Measurements from ENCODE around the gene EBNA1BP2. TPM values are rescaled to one million over a fixed set of nuclear protein-coding genes. Genes with fewer than 3 reads are reported as not detected.
"Not testable (repeated sequence)": the region's sequence is repeated elsewhere in the genome, so short reads cannot be mapped to it uniquely, and the experiment has no call there.

The EBNA1BP2 gene
- 100 to 1,000 TPM; 260 to 288 (median 265) TPM for total RNA-seq

GRCh38 chr1:43171876-43172526 is at the start of gene EBNA1BP2, which contains the start of gene CFAP57:
Gene EBNA1BP2 (minus strand): TSS chr1:43172290. CDS start chr1:43172118, 172 bp downstream.
Gene CFAP57 (plus strand): TSS chr1:43172330. CDS start chr1:43172754, 424 bp downstream.
- peak within 1 kb of the TSS; percentile 97 for H3K4me3 Mint-ChIP-seq
- peaks cover 36% of the 10 kb centered on the region for H3K36me3 Mint-ChIP-seq (ENCODE audit: insufficient read depth)

GRCh38 chr1:43221797-43222196 is 49.7 kb upstream of the EBNA1BP2 start:
- H3K9me3 Mint-ChIP-seq: no peaks in the 10 kb centered on the region
- H3K36me3 Mint-ChIP-seq (ENCODE audit: insufficient read depth): no peaks in the 10 kb centered on the region
- DNase-seq (no peak), ATAC-seq (no peak)
- peaks cover 4% of the 10 kb centered on the region for H3K4me1 Mint-ChIP-seq (ENCODE audit: low read depth)
- peaks cover 4% of the 10 kb centered on the region for H3K27me3 Mint-ChIP-seq (ENCODE audit: low read depth)
- no peak overlapping the region for H3K4me3 Mint-ChIP-seq

More at GRCh38 chr1:43171876-43172526, at the start of gene EBNA1BP2, which contains the start of gene CFAP57:
- DNase-seq: peak; percentile 88
- Mint-ChIP-seq H3K4me1 (ENCODE audit: low read depth) (peaks cover 25% of the 10 kb centered on the region), H3K27me3 (ENCODE audit: low read depth) (peaks cover 16% of the 10 kb centered on the region), H3K9me3 (no peaks in the 10 kb centered on the region)
- ATAC-seq: peak; percentile 91 to 92

- Mint-ChIP-seq H3K4me3 (no peak overlapping the region), H3K4me1 (ENCODE audit: low read depth) (peaks cover 4% of the 10 kb centered on the region), H3K36me3 (ENCODE audit: insufficient read depth) (no peaks in the 10 kb centered on the region), H3K27me3 (ENCODE audit: low read depth) (peaks cover 4% of the 10 kb centered on the region), H3K9me3 (no peaks in the 10 kb centered on the region)
- no peak for DNase-seq
- no peak for ATAC-seq
These were observed 49.1 kb upstream of the EBNA1BP2 start for GRCh38 chr1:43220905-43221778.

GRCh38 chr1:43217747-43218146 is 45.7 kb upstream of the EBNA1BP2 start:
- no peak for ATAC-seq
- no peaks in the 10 kb centered on the region for H3K36me3 Mint-ChIP-seq (ENCODE audit: insufficient read depth)
- DNase-seq: no peak
- H3K27me3 Mint-ChIP-seq (ENCODE audit: low read depth): peaks cover 11% of the 10 kb centered on the region
- no peaks in the 10 kb centered on the region for H3K9me3 Mint-ChIP-seq
- peaks cover 4% of the 10 kb centered on the region for H3K4me1 Mint-ChIP-seq (ENCODE audit: low read depth)
- H3K4me3 Mint-ChIP-seq: no peak overlapping the region

- DNase-seq (no peak), ATAC-seq (no peak)
- Mint-ChIP-seq H3K4me1 (ENCODE audit: low read depth) (no peaks in the 10 kb centered on the region), H3K9me3 (no peaks in the 10 kb centered on the region), H3K4me3 (no peak overlapping the region), H3K27me3 (ENCODE audit: low read depth) (peaks cover 7% of the 10 kb centered on the region), H3K36me3 (ENCODE audit: insufficient read depth) (no peaks in the 10 kb centered on the region)
These were observed 42.7 kb upstream of the EBNA1BP2 start for GRCh38 chr1:43214501-43215444.

- not testable (repeated sequence) for H3K36me3 Mint-ChIP-seq (ENCODE audit: insufficient read depth); H3K4me1 Mint-ChIP-seq (ENCODE audit: low read depth); H3K27me3 Mint-ChIP-seq (ENCODE audit: low read depth); H3K9me3 Mint-ChIP-seq; DNase-seq; H3K4me3 Mint-ChIP-seq; ATAC-seq
These were observed 36.2 kb upstream of the EBNA1BP2 start for GRCh38 chr1:43208277-43208676.

- ATAC-seq (no peak), DNase-seq (no peak)
- H3K27me3 Mint-ChIP-seq (ENCODE audit: low read depth): peaks cover 9% of the 10 kb centered on the region
- H3K9me3 Mint-ChIP-seq: peaks cover 10% of the 10 kb centered on the region
- H3K4me3 Mint-ChIP-seq: no peak overlapping the region
- no peaks in the 10 kb centered on the region for H3K4me1 Mint-ChIP-seq (ENCODE audit: low read depth)
- H3K36me3 Mint-ChIP-seq (ENCODE audit: insufficient read depth): no peaks in the 10 kb centered on the region
These were observed 35.3 kb upstream of the EBNA1BP2 start for GRCh38 chr1:43207229-43207853.

GRCh38 chr1:43206600-43207228 is 34.6 kb upstream of the EBNA1BP2 start:
- H3K36me3 Mint-ChIP-seq (ENCODE audit: insufficient read depth): no peaks in the 10 kb centered on the region
- H3K9me3 Mint-ChIP-seq: peaks cover 10% of the 10 kb centered on the region
- no peak for DNase-seq
- no peaks in the 10 kb centered on the region for H3K4me1 Mint-ChIP-seq (ENCODE audit: low read depth)
- ATAC-seq: no peak
- H3K4me3 Mint-ChIP-seq: no peak overlapping the region
- peaks cover 9% of the 10 kb centered on the region for H3K27me3 Mint-ChIP-seq (ENCODE audit: low read depth)

GRCh38 chr1:43205671-43206070 is 33.6 kb upstream of the EBNA1BP2 start:
- DNase-seq: no peak
- ATAC-seq: no peak
- Mint-ChIP-seq H3K36me3 (ENCODE audit: insufficient read depth) (no peaks in the 10 kb centered on the region), H3K9me3 (peaks cover 10% of the 10 kb centered on the region), H3K4me1 (ENCODE audit: low read depth) (no peaks in the 10 kb centered on the region), H3K4me3 (no peak overlapping the region), H3K27me3 (ENCODE audit: low read depth) (peaks cover 9% of the 10 kb centered on the region)

GRCh38 chr1:43204394-43204793 is 32.3 kb upstream of the EBNA1BP2 start:
- H3K4me3 Mint-ChIP-seq: no peak overlapping the region
- H3K9me3 Mint-ChIP-seq: peaks cover 10% of the 10 kb centered on the region
- H3K4me1 Mint-ChIP-seq (ENCODE audit: low read depth): no peaks in the 10 kb centered on the region
- peaks cover 9% of the 10 kb centered on the region for H3K27me3 Mint-ChIP-seq (ENCODE audit: low read depth)
- H3K36me3 Mint-ChIP-seq (ENCODE audit: insufficient read depth): no peaks in the 10 kb centered on the region
- ATAC-seq: no peak
- DNase-seq: no peak

- peaks cover 9% of the 10 kb centered on the region for H3K27me3 Mint-ChIP-seq (ENCODE audit: low read depth)
- ATAC-seq (no peak), DNase-seq (no peak)
- no peaks in the 10 kb centered on the region for H3K36me3 Mint-ChIP-seq (ENCODE audit: insufficient read depth)
- no peaks in the 10 kb centered on the region for H3K4me1 Mint-ChIP-seq (ENCODE audit: low read depth)
- H3K4me3 Mint-ChIP-seq: no peak overlapping the region
- H3K9me3 Mint-ChIP-seq: peaks cover 10% of the 10 kb centered on the region
These were observed 31.8 kb upstream of the EBNA1BP2 start for GRCh38 chr1:43203859-43204258.

GRCh38 chr1:43199093-43199726 is 27.1 kb upstream of the EBNA1BP2 start:
- no peaks in the 10 kb centered on the region for H3K4me1 Mint-ChIP-seq (ENCODE audit: low read depth)
- peaks cover 10% of the 10 kb centered on the region for H3K27me3 Mint-ChIP-seq (ENCODE audit: low read depth)
- H3K4me3 Mint-ChIP-seq: no peak overlapping the region
- ATAC-seq: peak in 1 of 2 donors; percentile 18
- no peak for DNase-seq
- peaks cover 11% of the 10 kb centered on the region for H3K9me3 Mint-ChIP-seq
- H3K36me3 Mint-ChIP-seq (ENCODE audit: insufficient read depth): no peaks in the 10 kb centered on the region

Measured in activated T-cell treated with anti-CD3 and anti-CD28 coated beads, Interleukin-2, amount 50 U/mL, for 4 hours (primary cell).